COR-L47 (cell line): ENCODE data around the gene FGF1.

Experiments
- DNase-seq: peaks from one replicate; lab custom pipeline; 2025; lab: John Stamatoyannopoulos, UW

The FGF1 gene

DNA sequence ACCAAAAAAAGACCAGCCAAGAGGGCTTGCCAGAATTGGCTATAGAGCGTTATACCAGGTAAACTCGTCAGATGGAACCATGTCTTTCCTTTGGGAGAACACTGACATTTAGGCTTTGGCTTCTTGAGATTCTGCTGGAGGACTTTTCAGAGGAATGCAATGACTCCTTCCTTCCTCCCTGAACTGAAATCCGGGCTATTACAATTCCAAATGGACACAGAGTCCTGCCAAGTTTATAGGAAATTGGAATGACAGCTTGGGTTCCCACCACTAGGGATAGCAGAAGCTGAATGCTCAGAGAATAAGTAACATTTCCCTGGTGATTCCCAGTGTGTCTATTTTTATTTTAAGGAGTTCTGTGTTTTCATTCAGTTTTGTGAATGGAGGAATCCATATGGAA, 143.0 kb downstream of the FGF1 start:
- no peak for DNase-seq
